ENCODE data around the gene GNG7. TPM values are rescaled to one million over a fixed set of nuclear protein-coding genes. Genes with fewer than 3 reads are reported as not detected.

Gene GNG7
- total RNA-seq, 2 donors from 2014 or later, result 12.3 to 12.4 TPM

DNA sequence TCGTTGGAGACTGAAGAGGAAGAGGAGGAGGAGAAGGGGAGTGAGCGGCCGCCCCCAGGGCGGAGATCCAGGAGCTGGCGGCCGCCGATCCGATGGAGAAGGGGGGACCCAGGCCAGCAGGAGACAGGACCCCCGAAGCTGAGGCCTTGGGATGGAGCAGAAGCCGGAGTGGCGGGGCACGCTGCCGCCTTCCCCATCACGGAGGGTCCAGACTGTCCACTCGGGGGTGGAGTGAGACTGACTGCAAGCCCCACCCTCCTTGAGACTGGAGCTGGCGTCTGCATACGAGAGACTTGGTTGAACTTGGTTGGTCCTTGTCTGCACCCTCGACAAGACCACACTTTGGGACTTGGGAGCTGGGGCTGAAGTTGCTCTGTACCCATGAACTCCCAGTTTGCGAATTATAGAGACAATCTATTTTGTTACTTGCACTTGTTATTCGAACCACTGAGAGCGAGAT is 224.7 kb downstream of the GNG7 start:
- no peak overlapping the region for H3K27ac ChIP-seq (ENCODE audit: low read depth, low read length)
- H3K9me3 Mint-ChIP-seq, result peaks cover 5% of the 10 kb centered on the region
- no peak overlapping the region for H3K27ac Mint-ChIP-seq
- peaks cover 4% of the 10 kb centered on the region for H3K4me1 ChIP-seq (ENCODE audit: control insufficient read depth, insufficient read depth, low read length)
- no peak for DNase-seq
- H3K36me3 Mint-ChIP-seq (ENCODE audit: low read depth), result no peaks in the 10 kb centered on the region
- WGBS, 2 experiments (ENCODE audit: insufficient coverage in 1 of 2, insufficient read length in 1 of 2), result 18 to 20% methylated on average over 7 to 20 of the region's 21 CpGs
- TF ChIP-seq, protein P1, sequence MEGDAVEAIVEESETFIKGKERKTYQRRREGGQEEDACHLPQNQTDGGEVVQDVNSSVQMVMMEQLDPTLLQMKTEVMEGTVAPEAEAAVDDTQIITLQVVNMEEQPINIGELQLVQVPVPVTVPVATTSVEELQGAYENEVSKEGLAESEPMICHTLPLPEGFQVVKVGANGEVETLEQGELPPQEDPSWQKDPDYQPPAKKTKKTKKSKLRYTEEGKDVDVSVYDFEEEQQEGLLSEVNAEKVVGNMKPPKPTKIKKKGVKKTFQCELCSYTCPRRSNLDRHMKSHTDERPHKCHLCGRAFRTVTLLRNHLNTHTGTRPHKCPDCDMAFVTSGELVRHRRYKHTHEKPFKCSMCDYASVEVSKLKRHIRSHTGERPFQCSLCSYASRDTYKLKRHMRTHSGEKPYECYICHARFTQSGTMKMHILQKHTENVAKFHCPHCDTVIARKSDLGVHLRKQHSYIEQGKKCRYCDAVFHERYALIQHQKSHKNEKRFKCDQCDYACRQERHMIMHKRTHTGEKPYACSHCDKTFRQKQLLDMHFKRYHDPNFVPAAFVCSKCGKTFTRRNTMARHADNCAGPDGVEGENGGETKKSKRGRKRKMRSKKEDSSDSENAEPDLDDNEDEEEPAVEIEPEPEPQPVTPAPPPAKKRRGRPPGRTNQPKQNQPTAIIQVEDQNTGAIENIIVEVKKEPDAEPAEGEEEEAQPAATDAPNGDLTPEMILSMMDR (conservative IDR thresholded peaks at IDR 0.05), result no peak
- H3K27me3 ChIP-seq (ENCODE audit: control insufficient read depth, insufficient read depth, low read length, poor library complexity, severe bottlenecking), result no peaks in the 10 kb centered on the region
- peaks cover 14% of the 10 kb centered on the region for H3K27me3 Mint-ChIP-seq (ENCODE audit: insufficient read depth)
- peaks cover 2% of the 10 kb centered on the region for H3K4me1 Mint-ChIP-seq
- peak overlapping the region; percentile 95 for H3K4me3 Mint-ChIP-seq
- H3K9ac ChIP-seq (ENCODE audit: extremely low read depth, low read length, poor library complexity, severe bottlenecking), result peak overlapping the region; percentile 89
- H3K4me3 ChIP-seq (ENCODE audit: low read length), result peak overlapping the region; percentile 96
- peaks cover 4% of the 10 kb centered on the region for H3K9me3 ChIP-seq (ENCODE audit: control insufficient read depth, low read length)
- no peaks in the 10 kb centered on the region for H3K36me3 ChIP-seq (ENCODE audit: control insufficient read depth, insufficient read depth, low read length)

DNA sequence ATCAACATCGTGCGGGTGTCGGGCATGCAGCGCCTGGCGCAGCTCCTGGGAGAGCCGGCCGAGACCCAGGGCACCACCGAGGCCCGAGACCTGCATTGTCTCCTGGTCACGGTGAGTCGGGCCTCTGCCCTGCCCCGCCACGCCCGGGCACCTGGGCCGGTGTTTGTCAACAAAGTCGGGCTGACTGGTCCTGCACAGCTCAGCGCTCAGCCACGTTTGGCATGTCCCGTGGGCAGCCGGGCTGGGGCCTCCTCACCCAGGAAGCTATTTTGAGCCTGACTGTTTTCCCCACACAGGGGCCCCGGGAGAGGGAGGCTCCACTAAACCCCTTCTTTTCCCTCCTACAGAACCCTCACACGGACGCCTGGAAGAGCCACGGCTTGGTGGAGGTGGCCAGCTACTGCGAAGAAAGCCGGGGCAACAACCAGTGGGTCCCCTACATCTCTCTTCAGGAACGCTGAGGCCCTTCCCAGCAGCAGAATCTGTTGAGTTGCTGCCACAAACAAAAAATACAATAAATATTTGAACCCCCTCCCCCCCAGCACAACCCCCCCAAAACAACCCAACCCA is 225.3 kb downstream of the GNG7 start:
- peak overlapping the region; percentile 89 for H3K9ac ChIP-seq (ENCODE audit: extremely low read depth, low read length, poor library complexity, severe bottlenecking)
- Mint-ChIP-seq H3K27me3 (ENCODE audit: insufficient read depth) (peaks cover 12% of the 10 kb centered on the region), H3K27ac (peak overlapping the region; percentile 97), H3K4me1 (peaks cover 2% of the 10 kb centered on the region), H3K4me3 (peak overlapping the region; percentile 95), H3K9me3 (peaks cover 5% of the 10 kb centered on the region), H3K36me3 (ENCODE audit: low read depth) (no peaks in the 10 kb centered on the region)
- H3K27ac ChIP-seq (ENCODE audit: low read depth, low read length), result no peak overlapping the region
- H3K4me1 ChIP-seq (ENCODE audit: control insufficient read depth, insufficient read depth, low read length), result peaks cover 4% of the 10 kb centered on the region
- peak; percentile 70 for DNase-seq
- no peaks in the 10 kb centered on the region for H3K36me3 ChIP-seq (ENCODE audit: control insufficient read depth, insufficient read depth, low read length)
- TF ChIP-seq, protein P1 (conservative IDR thresholded peaks at IDR 0.05), result no peak
- 4 to 5% methylated on average over 10 to 27 of the region's 27 CpGs for WGBS, 2 experiments (ENCODE audit: insufficient coverage in 1 of 2, insufficient read length in 1 of 2)
- H3K9me3 ChIP-seq (ENCODE audit: control insufficient read depth, low read length), result peaks cover under 1% of the 10 kb centered on the region
- H3K4me3 ChIP-seq (ENCODE audit: low read length), result peak overlapping the region; percentile 96
- no peaks in the 10 kb centered on the region for H3K27me3 ChIP-seq (ENCODE audit: control insufficient read depth, insufficient read depth, low read length, poor library complexity, severe bottlenecking)

DNA sequence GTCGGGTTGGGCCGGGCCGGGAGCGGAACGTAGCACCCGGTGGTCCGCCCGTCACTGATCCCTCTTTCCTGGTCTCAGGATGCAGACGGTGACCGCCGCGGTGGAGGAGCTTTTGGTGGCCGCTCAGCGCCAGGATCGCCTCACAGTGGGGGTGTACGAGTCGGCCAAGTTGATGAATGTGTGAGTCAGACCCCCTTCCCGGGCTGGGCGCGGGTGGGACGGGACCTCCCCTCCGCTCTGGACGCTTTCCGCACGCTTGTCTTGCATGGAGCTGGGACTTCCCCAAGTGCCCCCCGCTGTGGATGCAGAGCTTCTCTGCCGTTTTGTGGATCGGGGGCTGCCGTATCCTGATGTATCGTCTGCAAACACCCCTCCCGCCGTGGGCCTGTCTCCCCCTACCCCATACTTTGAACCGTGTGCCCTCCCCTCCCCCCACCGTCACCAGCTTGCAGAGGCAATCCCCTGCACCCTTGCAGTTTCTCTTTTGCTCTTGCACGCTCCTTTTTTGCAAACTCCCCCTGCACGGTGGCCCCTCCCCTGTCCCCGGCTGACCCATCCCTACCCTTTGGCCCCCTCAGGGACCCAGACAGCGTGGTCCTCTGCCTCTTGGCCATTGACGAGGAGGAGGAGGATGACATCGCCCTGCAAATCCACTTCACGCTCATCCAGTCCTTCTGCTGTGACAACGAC is 225.9 kb downstream of the GNG7 start:
- H3K4me3 Mint-ChIP-seq, result peak overlapping the region; percentile 95
- H3K27me3 Mint-ChIP-seq (ENCODE audit: insufficient read depth), result peaks cover 12% of the 10 kb centered on the region
- Histone ChIP-seq H3K4me3 (ENCODE audit: low read length) (peak overlapping the region; percentile 96), H3K27me3 (ENCODE audit: control insufficient read depth, insufficient read depth, low read length, poor library complexity, severe bottlenecking) (no peaks in the 10 kb centered on the region), H3K36me3 (ENCODE audit: control insufficient read depth, insufficient read depth, low read length) (no peaks in the 10 kb centered on the region), H3K9me3 (ENCODE audit: control insufficient read depth, low read length) (no peaks in the 10 kb centered on the region), H3K9ac (ENCODE audit: extremely low read depth, low read length, poor library complexity, severe bottlenecking) (peak overlapping the region; percentile 89), H3K4me1 (ENCODE audit: control insufficient read depth, insufficient read depth, low read length) (peaks cover 4% of the 10 kb centered on the region), H3K27ac (ENCODE audit: low read depth, low read length) (no peak overlapping the region)
- H3K9me3 Mint-ChIP-seq, result peaks cover 4% of the 10 kb centered on the region
- 0% methylated on average over 10 to 42 of the region's 42 CpGs for WGBS, 2 experiments (ENCODE audit: insufficient coverage in 1 of 2, insufficient read length in 1 of 2)
- TF ChIP-seq, protein P1 (conservative IDR thresholded peaks at IDR 0.05), result no peak
- H3K4me1 Mint-ChIP-seq, result peaks cover 2% of the 10 kb centered on the region
- DNase-seq, result peak; percentile 83
- H3K27ac Mint-ChIP-seq, result peak overlapping the region; percentile 97
- H3K36me3 Mint-ChIP-seq (ENCODE audit: low read depth), result no peaks in the 10 kb centered on the region
